A673 (cell line): Measurements from ENCODE around the gene IQGAP3. TPM values are rescaled to one million over a fixed set of nuclear protein-coding genes. Genes with fewer than 3 reads are reported as not detected.

Experiments used
- BruUV-seq: library from RNA; stranded (reverse); fragments of 400-500 nt; replicated peaks from 2 replicates; lab custom pipeline; 2021; lab: Mats Ljungman, UMichigan
- CTCF ChIA-PET: fragments of 300-600 bp; sonication (Branson Sonifier 250); formaldehyde crosslinking; loops from one replicate; lab custom pipeline; 2022; ENCODE audit warnings: antibody characterized with exemption; lab: Charles Lee
- POLR2A ChIA-PET: fragments of 300-600 bp; sonication (Branson Sonifier 250); formaldehyde crosslinking; loops from one replicate; lab custom pipeline; 2022; ENCODE audit warnings: antibody characterized with exemption; ENCODE audit not compliant: low non-redundant PET; lab: Charles Lee
- DNase-seq: peaks from one replicate; pipeline ENCODE4 v3.0.0-alpha.2; 2015; ENCODE audit warnings: low spot score
- H3K27ac ChIP-seq: fragments of 200-600 bp; sonication (generic); 2 replicates; pipeline ENCODE4 v1.5.1; 2016; ENCODE audit warnings: mixed run types, low read depth, mild to moderate bottlenecking, mixed read lengths, antibody characterized with exemption, low read length; ENCODE audit not compliant: poor library complexity, severe bottlenecking
- H3K27me3 ChIP-seq: fragments of 200-600 bp; sonication (generic); replicated peaks from 2 replicates; pipeline ENCODE4 v1.6.1; 2017; ENCODE audit warnings: mixed run types, low read depth, mild to moderate bottlenecking, mixed read lengths, antibody characterized with exemption, low read length; ENCODE audit not compliant: insufficient read depth, poor library complexity
- H3K36me3 ChIP-seq: fragments of 200-600 bp; sonication (generic); 2 replicates; pipeline ENCODE4 v1.6.1; 2016; ENCODE audit warnings: mixed run types, mild to moderate bottlenecking, mixed read lengths, antibody characterized with exemption, low read length; ENCODE audit not compliant: insufficient read depth, poor library complexity, severe bottlenecking
- H3K4me1 ChIP-seq: fragments of 200-600 bp; sonication (generic); 2 replicates; pipeline ENCODE4 v1.6.1; 2017; ENCODE audit warnings: mixed run types, mild to moderate bottlenecking, mixed read lengths, antibody characterized with exemption, low read length; ENCODE audit not compliant: insufficient read depth, poor library complexity, severe bottlenecking
- H3K4me3 ChIP-seq: fragments of 200-600 bp; sonication (generic); 2 replicates; pipeline ENCODE4 v1.5.1; 2016; ENCODE audit warnings: low read depth, mixed run types, mild to moderate bottlenecking, mixed read lengths, low read length; ENCODE audit not compliant: poor library complexity, severe bottlenecking
- H3K9me3 ChIP-seq: fragments of 200-600 bp; sonication (generic); 2 replicates; pipeline ENCODE4 v1.6.1; 2016; ENCODE audit warnings: mixed run types, low read depth, mild to moderate bottlenecking, mixed read lengths, antibody characterized with exemption, low read length; ENCODE audit not compliant: poor library complexity, severe bottlenecking
- EZH2 ChIP-seq: fragments of 200-600 bp; sonication (generic); IDR thresholded peaks from 2 replicates; pipeline ENCODE4 v1.6.1; 2017; ENCODE audit warnings: borderline replicate concordance, low read depth, mild to moderate bottlenecking, mixed read lengths, antibody characterized with exemption, low read length; ENCODE audit not compliant: poor library complexity, severe bottlenecking
- intact Hi-C: fragments of 100-400 bp; cut with micrococcal nuclease; formaldehyde crosslinking; loops from one replicate; pipeline ENCODE4 v1.10.0; 2022; ENCODE audit not compliant: unreplicated experiment
- total RNA-seq: library from RNA; stranded (reverse); gene quantifications from 2 replicates; pipeline ENCODE4 v1.2.3, GENCODE V29; 2021
- TF ChIP-seq, protein P1 (sequence below): fragments of 300-800, 200-600 bp; sonication (generic); conservative IDR thresholded peaks from 2 replicates; pipeline ENCODE4 v1.5.1; 2017; ENCODE audit warnings: low read depth, mild to moderate bottlenecking, antibody characterized with exemption, low read length, moderate library complexity, mixed read lengths

Gene IQGAP3
- total RNA-seq, 1 experiment from 2014 or later: 37.5 TPM

DNA sequence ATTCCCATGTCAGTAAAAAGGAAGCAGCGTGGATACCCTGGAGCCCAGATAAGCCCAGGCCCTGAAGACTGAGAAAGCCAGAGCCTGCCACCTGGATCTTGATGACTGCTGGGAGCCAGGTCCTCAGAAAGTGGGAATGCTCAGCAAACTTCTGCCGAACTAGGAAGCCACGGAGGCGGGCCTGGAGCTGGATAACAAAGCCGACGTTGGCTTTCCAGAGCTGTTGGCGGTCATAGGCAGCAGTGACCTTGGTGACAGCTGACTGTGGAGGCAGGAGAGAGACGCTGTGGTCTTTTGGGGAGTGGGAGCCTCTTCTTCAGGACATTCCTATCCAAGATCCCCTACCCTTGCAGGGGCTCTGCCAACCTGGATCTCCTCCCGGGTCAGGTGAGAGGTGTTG lies 24.4 kb downstream of the IQGAP3 start:
- CTCF ChIA-PET: no interaction called here
- Histone ChIP-seq H3K36me3 (peaks cover 8% of the 10 kb centered on the region), H3K27ac (no peak overlapping the region), H3K9me3 (no peaks in the 10 kb centered on the region), H3K27me3 (no peaks in the 10 kb centered on the region), H3K4me3 (no peak overlapping the region), H3K4me1 (no peaks in the 10 kb centered on the region)
- intact Hi-C loops: no loop called here
- no peak for TF ChIP-seq EZH2
- TF ChIP-seq, protein P1, sequence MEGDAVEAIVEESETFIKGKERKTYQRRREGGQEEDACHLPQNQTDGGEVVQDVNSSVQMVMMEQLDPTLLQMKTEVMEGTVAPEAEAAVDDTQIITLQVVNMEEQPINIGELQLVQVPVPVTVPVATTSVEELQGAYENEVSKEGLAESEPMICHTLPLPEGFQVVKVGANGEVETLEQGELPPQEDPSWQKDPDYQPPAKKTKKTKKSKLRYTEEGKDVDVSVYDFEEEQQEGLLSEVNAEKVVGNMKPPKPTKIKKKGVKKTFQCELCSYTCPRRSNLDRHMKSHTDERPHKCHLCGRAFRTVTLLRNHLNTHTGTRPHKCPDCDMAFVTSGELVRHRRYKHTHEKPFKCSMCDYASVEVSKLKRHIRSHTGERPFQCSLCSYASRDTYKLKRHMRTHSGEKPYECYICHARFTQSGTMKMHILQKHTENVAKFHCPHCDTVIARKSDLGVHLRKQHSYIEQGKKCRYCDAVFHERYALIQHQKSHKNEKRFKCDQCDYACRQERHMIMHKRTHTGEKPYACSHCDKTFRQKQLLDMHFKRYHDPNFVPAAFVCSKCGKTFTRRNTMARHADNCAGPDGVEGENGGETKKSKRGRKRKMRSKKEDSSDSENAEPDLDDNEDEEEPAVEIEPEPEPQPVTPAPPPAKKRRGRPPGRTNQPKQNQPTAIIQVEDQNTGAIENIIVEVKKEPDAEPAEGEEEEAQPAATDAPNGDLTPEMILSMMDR: no peak
- no peak for DNase-seq
- BruUV-seq: no TSS peak
- POLR2A ChIA-PET: no interaction called here

GRCh38 chr1:156547434-156547833 lies 24.9 kb downstream of the IQGAP3 start:
- CTCF ChIA-PET: no interaction called here
- Histone ChIP-seq H3K9me3 (no peaks in the 10 kb centered on the region), H3K36me3 (peaks cover 9% of the 10 kb centered on the region), H3K4me1 (no peaks in the 10 kb centered on the region), H3K4me3 (no peak overlapping the region), H3K27ac (no peak overlapping the region), H3K27me3 (no peaks in the 10 kb centered on the region)
- intact Hi-C loops: no loop called here
- no peak for TF ChIP-seq EZH2
- TF ChIP-seq, protein P1: no peak
- no TSS peak for BruUV-seq
- POLR2A ChIA-PET: no interaction called here
- no peak for DNase-seq

GRCh38 chr1:156546267-156546666 lies 26.1 kb downstream of the IQGAP3 start:
- no peaks in the 10 kb centered on the region for H3K4me1 ChIP-seq
- BruUV-seq: no TSS peak
- TF ChIP-seq, protein P1: no peak
- no peak for TF ChIP-seq EZH2
- no peak overlapping the region for H3K4me3 ChIP-seq
- DNase-seq: no peak
- CTCF ChIA-PET: no interaction called here
- POLR2A ChIA-PET: no interaction called here
- no peaks in the 10 kb centered on the region for H3K27me3 ChIP-seq
- H3K9me3 ChIP-seq: no peaks in the 10 kb centered on the region
- intact Hi-C loops: no loop called here
- H3K36me3 ChIP-seq: peaks cover 11% of the 10 kb centered on the region
- no peak overlapping the region for H3K27ac ChIP-seq
